Adrenal gland (tissue), 5 donors: ENCODE measurements around the gene OR10A6.

Experiments used
- CTCF ChIP-seq, 6 experiments: fragments of 450-650 bp in 4 of 6; fragments of 200-600 bp in 2 of 6; sonication (generic) in 1 of 6; IDR thresholded peaks; 1 replicate in 5 of 6; 2 replicates in 1 of 6; pipeline versions ENCODE4 v1.5.1 to v1.8.0; 2016 to 2021; ENCODE audit warnings: antibody characterized with exemption in 6 of 6, mild to moderate bottlenecking in 2 of 6, moderate library complexity in 1 of 6
- POLR2A ChIP-seq, 2 donors: fragments of 450-650 bp; IDR thresholded peaks; one replicate each; pipeline ENCODE4 v1.6.1; 2017; ENCODE audit warnings: antibody characterized with exemption in 2 of 2, mild to moderate bottlenecking in 2 of 2, moderate library complexity in 1 of 2
- donor health status: DM: no; HTN: no; CAD: no.

GRCh38 chr11:7901319-7901854, 29.7 kb downstream of the OR10A6 start:
- TF ChIP-seq CTCF (IDR thresholded peaks at IDR 0.05) (no peak), POLR2A (IDR thresholded peaks at IDR 0.05) (no peak)
